H1 (cell line): ENCODE data around the gene PIGU. TPM values are rescaled to one million over a fixed set of nuclear protein-coding genes. Genes with fewer than 3 reads are reported as not detected.

ENCODE experiments used
- CHD7 ChIP-seq: fragments of 300-600 bp; sonication (generic); IDR thresholded peaks from 2 replicates; pipeline ENCODE4 v1.7.1; 2012; ENCODE audit warnings: low read length, moderate library complexity, mild to moderate bottlenecking, inconsistent platforms; ENCODE audit not compliant: insufficient replicate concordance
- JUN ChIP-seq: IDR thresholded peaks from 2 replicates; pipeline ENCODE4 v1.6.1; 2011; ENCODE audit warnings: low read depth, mild to moderate bottlenecking, improper control_type of control experiment, low read length
- KDM1A ChIP-seq: fragments of 200-600, 300-600 bp; sonication (generic); IDR thresholded peaks from 2 replicates; pipeline ENCODE4 v1.7.1; 2016; ENCODE audit warnings: mild to moderate bottlenecking, low read length, borderline replicate concordance
- KDM4A ChIP-seq: IDR thresholded peaks from one replicate; pipeline ENCODE4 v1.7.1; 2012; ENCODE audit warnings: low read depth, mild to moderate bottlenecking, moderate library complexity, low read length, inconsistent platforms; ENCODE audit not compliant: severe bottlenecking
- RBBP5 ChIP-seq: IDR thresholded peaks from 2 replicates; pipeline ENCODE4 v1.7.1; 2012; ENCODE audit warnings: low read depth, mild to moderate bottlenecking, inconsistent platforms, low read length, moderate library complexity, borderline replicate concordance
- RFX5 ChIP-seq: IDR thresholded peaks from 2 replicates; pipeline ENCODE4 v1.6.1; 2011; ENCODE audit warnings: low read depth, low read length, improper control_type of control experiment, borderline replicate concordance
- TAF1 ChIP-seq: IDR thresholded peaks from 2 replicates; pipeline ENCODE4 v1.6.1; 2011; ENCODE audit warnings: mild to moderate bottlenecking, low read depth, low read length
- TEAD4 ChIP-seq: IDR thresholded peaks from 2 replicates; pipeline ENCODE4 v1.6.1; 2012; ENCODE audit warnings: low read depth, low read length, inconsistent platforms, mixed read lengths
- USF2 ChIP-seq: IDR thresholded peaks from 2 replicates; pipeline ENCODE4 v1.6.1; 2011; ENCODE audit warnings: low read length, improper control_type of control experiment
- polyA plus RNA-seq, 7 experiments: library from polyadenylated mRNA; depleted of rRNA in 3 of 7; stranded (reverse) in 5 of 7; unstranded in 2 of 7; fragments of >200 nt in 5 of 7; fragments of 200-250 nt in 2 of 7; gene quantifications; 1 replicate in 5 of 7; 2 replicates in 1 of 7; 4 replicates in 1 of 7; pipeline versions ENCODE4 v1.2.1 to v1.2.3, GENCODE V29; 2011 to 2013; ENCODE audit warnings: missing spikeins in 2 of 7, mixed read lengths in 2 of 7
- total RNA-seq: library from RNA; stranded (reverse); fragmentation: NEBNext Ultra II Directional; extraction: Animal tissue kit (Norgen Biotek cat#: 25700); gene quantifications from 2 replicates; pipeline ENCODE4 v1.2.1, GENCODE V29; 2021

The PIGU gene
- total and polyA plus RNA-seq, 2 of the 8 experiments (the other 6 are each of a cell fraction or from before 2014, with no cell fraction given) = 28.3 to 117 TPM

- TF ChIP-seq CHD7 = no peak
- TF ChIP-seq JUN = no peak
- TF ChIP-seq USF2 = no peak
- no peak for TF ChIP-seq KDM1A
- no peak for TF ChIP-seq TEAD4
- no peak for TF ChIP-seq RBBP5
- TF ChIP-seq TAF1 = no peak
- TF ChIP-seq KDM4A = no peak
- no peak for TF ChIP-seq RFX5
Observed at GRCh38 chr20:34724172-34724571, 47.3 kb upstream of the PIGU start (continued).
